ENCODE data around the gene SYT2.
"Not testable (repeated sequence)": the region's sequence is repeated elsewhere in the genome, so short reads cannot be mapped to it uniquely, and the experiment has no call there.

The SYT2 gene

DNA sequence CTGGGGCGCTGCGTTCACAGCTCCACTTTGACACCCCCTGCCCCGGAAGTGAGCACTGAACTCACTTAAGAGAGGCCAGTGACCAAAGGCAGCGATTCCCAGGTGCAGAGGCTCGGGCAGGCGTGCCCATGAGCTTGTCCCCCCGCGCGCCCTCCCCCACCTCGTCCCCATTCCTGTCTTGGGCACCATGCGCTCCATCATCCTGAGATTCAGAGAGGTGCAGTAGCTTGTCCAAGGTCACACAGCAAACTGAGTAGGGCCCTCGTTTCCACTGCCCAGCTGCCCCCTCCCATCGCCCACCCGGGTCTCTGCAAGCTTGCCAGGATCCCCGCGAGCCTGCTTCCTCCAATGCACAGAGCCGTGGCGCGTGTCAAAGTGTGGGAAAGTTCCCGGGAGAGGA lies 68.0 kb downstream of the SYT2 start:
- DNase-seq: no peak

DNA sequence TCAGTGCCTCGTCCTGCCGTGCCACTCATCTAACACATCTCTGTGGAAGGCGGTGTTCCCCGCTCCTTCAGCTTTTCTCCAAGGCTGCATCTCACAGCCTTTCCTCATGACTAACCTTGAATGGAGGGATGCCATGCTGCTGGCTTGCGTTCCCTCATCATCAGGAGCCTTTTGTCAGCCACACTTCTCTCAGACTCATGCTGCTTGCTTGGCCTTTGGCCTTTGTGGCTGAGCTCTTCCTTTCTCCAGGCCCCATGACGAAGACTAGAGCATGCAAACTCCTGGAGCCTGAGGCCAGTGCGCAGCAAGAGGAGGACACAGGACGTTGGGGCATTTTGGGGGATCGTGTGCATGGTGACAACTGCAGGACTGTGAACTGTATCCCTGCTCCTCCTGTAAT lies 70.8 kb downstream of the SYT2 start:
- DNase-seq: no peak

DNA sequence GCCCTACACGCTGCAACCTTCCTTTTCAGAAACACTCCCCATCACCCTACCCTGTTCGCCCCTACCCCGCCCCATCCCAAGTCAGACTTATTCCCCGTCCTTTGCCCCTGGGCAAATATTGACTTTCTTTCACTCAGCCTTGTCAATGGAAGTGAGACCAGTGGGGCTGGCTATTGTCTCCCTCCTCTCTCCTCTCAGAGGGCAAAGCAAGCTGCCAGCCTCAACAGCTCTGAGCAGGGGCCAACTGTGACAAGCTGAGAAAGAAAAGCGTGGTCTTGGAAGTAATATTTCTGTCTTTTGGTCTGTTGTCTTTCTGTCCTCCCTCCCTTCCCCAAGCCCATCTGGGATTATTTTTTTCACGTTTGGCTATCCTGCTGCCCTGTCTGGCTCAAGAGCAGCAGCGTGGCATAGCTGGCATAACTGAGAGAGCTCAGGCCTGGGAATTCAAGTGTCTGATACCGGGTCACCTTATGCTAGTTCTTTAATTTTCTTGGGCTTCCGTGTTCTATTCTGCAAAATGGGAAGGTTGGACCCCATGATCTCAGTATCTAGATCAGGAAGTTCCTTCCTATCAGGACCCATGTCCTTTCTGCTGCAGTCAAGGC lies 71.5 kb downstream of the SYT2 start:
- not testable (repeated sequence) for DNase-seq

DNA sequence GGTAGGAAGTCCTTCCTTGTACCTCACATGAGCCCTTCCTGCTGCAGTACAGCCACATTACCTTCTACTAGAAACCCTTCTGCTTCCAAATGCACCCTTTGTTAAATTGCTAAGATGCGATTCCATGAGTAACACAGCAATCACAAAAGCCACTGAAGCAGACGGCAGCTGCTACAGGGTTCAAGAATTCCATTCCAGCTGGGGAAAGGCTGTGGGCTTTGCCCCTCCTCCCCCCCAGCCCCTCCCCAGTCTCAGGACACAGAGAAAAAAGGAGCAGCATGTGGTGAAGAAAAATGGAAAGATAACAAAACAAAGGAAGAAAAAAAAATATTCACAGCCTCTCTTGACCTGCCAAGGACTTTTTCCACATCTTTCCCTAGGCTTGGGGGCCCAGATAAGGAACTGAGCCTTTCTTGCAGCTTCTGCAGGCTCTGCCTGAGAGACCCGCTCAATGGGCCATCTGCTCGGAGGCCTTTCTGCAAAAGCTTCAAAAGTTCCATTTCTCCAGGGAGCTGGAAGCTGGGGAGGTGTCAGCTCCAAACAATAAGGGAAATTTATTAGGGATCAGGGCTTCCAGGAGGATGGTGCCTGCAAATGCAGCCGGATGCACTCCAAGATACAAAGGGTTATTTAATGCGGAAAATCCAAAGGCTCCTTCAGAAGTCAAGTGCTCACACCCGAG lies 72.1 kb downstream of the SYT2 start:
- DNase-seq: no peak

DNA sequence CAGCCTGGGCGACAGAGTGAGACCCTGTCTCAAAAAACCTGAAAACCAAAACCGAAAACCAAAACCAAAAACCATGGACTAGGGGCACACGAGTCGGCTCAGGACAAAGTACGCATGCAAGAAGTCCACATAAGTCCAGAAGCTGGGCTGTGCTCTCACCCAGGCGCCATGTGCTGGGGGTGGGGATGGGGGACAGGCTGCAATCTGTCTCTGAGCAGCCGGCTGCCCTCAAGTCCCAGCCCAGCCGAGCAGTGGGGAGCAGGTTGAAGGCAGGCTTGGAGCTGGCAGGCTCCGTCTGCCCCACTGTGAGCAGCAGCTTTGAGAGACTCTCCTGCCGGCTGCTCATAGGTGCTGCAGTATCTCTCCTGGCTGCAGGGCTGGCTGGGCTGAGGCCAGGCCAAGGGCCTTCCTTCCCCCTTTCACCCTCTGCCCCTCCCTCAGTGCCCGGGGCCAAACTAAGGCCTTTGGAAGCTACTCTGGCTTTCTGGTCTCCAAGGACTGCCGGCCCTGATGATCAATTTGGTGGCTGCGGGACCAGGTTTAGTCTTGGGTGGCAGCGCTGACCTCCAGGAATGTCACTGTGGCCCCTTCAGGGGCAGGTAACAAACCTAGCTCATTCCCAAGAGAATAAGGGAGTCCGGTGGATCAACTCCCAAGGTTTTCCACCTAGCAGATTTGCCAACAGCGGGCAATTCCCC lies 72.8 kb downstream of the SYT2 start:
- DNase-seq: not testable (repeated sequence)

DNA sequence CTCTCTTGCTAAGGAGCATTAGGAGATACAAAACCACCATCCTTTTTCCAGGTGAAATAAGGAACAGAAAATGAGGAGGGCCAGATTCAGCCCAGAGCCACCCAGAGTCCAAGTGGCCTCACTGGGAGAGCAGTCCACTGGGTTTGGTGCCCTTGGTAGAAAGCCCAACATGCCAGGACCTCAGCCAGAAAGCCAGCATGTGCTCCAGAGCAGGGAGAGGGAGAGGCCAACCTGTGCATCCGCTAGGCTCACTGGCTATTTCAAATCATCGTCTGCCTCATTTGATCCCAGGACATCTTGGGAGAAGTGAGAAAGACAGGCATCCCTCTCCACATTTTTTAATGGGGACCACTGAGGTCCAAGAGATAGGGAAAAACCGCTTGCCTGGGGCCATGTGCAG lies 74.1 kb downstream of the SYT2 start:
- DNase-seq: not testable (repeated sequence)

DNA sequence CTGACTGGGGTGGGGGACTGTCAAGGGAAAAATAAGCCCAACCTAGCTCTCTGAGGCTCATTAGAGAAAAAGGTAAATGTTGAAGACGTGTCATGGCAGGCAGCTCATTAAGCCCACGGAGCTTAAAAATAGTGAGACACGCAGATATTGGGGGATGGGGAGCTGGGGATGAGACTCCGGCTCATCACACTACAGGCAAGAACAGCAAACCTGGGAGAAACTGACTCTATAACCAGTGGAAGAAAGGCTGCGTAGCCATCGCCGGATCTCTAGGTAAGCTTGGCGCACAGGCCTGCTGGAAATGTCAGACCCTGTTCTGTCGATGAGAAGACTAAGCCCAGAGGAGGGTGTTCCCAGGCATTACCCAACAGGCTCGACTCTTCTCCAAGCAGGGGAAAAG lies 78.0 kb downstream of the SYT2 start:
- no peak for DNase-seq

DNA sequence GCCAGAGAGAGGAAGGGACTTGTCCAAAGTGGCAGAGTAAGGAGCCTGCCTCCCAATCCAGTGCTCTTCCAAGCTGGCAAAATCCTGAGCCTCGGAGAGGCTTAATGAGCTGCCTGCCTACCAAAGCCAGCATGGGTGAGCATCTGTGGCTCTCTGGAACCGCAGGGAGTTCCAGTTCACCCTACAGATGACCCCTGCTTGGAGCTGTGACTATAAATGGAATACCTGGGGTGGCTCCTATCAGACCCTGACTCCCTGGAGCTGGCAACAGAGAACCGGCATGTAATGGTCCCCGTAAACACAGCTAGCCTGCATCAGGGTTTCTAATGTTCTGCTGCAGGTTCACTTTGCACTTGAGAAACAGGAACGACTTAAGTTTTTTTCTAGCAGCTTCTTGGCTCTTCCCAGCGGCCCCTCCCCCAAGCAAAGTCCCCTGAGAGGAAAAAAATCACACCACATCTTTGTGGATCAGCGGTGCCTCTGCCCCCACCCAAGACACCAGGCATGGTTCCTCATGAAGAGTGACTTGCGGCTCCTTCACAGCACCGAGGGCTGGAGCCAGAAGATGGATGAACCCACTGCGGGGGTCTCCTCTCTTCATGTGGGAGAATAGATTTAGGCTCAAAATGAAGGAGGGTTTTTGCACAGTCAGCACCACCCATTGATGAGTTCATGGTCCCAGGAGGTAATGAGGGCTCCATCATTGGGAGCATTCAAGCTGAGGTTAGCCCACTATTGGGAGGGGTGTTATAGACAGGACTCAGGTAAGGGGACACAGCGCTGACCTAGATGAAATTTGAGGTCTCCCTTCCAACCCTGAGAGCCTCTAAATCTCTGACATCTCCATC lies 79.0 kb downstream of the SYT2 start:
- DNase-seq: no peak

DNA sequence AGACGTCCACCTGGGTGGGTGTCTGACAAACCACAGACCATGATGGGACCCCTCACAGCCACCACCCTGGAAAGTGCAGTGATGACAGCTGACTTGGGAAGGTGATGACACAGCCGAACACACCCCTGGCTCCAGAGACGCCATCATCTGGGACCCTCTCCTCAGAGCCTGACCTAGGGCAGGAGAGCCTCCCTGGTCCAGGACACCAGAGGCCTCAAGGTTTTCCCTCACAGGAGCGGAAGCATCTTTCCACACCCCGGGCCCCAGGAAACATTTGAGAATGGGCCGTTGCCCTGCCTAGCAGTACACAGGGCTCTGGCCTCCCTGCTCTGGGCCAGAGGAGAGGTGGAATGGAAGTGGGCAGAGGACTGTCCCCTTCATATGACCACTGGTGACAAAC lies 79.7 kb downstream of the SYT2 start:
- DNase-seq: no peak

DNA sequence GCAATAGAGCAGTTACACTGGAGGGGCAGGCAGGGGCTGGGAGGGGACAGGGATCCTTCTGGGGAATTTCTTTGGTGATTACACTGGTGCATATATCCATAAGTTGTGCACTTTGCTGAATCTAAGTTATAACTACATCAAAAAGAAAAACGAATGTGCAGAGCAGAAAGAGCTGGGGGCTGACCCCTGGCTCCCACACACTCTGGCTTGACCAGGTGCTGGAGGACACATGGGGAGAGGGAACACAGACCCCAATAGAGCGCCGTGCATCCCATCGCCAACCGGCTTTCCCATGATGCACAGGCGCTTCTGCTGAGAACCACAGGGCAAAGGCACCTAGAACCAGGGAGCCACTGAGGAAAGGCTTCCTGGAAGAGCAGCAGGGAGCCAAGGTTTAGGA lies 80.2 kb downstream of the SYT2 start:
- not testable (repeated sequence) for DNase-seq

DNA sequence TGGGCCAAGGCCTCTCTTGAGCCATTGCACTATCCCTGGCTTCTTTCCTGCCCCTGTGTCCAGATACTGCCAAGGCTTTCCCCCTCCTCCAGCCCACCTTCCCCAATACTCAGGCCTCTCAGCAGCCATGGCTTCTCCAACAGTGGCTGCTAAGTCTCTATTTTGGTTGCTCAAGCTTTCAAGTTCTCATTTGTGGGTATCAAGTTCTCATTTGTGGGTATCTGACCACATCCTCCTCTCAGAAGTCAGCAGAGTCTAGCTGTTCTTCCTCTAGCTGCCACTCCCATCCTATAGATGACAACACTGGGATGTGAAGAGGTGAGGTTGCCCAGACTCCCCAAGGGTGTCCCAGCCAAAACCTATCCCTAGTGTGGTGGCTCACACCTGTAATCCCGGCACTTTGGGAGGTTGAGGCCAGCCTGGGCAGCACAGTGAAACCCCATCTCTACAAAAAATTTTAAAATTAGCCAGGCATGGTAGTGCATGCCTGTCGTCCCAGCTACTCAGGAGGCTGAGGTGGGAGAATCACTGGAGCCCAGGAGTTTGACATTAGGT lies 80.9 kb downstream of the SYT2 start:
- DNase-seq: not testable (repeated sequence)

DNA sequence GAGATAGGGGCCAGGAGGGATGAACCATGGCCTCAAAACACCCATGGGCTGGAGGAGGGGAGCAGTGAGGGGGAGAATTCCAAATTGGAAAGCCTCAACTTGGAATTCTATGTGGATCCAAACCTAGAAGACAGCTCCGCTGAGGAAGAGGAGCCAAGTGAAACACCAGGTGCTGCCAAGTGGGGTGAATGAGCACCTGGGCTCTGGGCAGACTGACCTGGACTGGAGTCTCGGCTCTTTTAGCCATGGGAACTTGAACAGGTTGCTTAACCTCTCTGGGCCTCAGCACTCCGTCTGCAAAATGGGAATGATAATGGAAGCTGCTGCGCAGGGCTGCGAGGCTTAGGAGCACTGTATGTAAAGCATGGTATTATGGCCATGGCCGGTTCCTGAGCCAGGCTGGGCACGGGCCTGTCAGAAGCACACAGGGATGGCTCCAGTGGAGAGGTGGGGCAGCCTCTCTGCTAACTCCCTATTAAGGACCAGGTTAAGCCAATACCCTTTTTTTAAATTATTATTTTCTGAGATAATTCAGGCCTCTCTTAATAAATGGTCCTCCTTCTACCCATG lies 81.5 kb downstream of the SYT2 start:
- DNase-seq: no peak

DNA sequence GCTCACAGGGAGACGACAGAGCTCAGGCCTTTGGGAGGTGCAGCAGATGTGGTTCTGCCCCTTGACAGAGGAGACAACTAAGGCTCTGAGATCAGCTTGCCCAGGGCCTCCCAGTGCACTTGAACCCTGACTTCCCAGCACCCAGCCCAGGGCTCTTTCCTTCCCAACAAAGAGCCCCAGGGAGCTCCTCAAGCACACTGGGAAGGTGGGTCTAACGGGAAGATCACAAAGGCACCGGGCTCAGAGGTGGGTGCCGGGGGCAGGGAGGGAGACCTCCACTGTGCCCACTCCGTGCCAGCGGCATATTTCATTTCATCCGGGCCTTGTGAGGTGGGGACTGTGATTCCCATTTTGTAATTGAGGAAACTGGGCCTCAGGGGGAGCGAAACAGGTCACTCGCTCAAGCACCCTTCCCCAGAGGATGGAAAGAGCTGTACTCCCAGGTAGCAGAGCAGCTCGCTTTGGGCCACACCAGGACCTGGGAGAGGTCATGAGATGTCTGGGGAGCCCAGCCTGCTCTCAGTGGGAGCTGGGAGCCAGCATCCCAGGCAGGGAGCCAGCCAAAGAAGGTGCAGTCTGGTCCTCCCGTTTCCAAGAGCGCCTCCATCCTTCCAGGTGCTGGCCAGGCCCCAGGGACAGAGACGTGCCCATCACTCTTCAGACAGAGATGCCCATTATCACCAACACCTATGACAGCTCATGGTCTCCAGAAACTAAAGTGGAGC lies 82.3 kb downstream of the SYT2 start:
- no peak for DNase-seq

DNA sequence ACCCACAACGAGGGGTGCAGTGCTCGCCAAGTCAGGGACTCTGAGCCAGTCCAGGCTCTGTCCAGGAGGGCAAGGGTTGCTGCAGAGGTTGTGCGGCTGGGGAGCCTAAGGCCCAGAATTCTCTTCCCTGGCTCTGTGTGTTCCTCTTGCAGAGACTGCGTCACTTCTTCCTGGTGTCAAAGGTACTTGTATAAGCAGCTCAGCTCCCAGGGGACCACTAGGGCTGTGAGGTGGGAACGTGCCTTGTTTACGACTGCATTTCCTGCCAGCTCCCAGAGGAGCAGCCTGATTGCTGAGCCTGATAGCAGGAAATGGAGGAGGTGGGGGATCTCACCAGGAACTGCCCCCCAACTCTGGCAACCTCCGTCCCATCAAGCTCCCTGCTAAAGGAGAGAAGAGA lies 83.2 kb downstream of the SYT2 start:
- not testable (repeated sequence) for DNase-seq

DNA sequence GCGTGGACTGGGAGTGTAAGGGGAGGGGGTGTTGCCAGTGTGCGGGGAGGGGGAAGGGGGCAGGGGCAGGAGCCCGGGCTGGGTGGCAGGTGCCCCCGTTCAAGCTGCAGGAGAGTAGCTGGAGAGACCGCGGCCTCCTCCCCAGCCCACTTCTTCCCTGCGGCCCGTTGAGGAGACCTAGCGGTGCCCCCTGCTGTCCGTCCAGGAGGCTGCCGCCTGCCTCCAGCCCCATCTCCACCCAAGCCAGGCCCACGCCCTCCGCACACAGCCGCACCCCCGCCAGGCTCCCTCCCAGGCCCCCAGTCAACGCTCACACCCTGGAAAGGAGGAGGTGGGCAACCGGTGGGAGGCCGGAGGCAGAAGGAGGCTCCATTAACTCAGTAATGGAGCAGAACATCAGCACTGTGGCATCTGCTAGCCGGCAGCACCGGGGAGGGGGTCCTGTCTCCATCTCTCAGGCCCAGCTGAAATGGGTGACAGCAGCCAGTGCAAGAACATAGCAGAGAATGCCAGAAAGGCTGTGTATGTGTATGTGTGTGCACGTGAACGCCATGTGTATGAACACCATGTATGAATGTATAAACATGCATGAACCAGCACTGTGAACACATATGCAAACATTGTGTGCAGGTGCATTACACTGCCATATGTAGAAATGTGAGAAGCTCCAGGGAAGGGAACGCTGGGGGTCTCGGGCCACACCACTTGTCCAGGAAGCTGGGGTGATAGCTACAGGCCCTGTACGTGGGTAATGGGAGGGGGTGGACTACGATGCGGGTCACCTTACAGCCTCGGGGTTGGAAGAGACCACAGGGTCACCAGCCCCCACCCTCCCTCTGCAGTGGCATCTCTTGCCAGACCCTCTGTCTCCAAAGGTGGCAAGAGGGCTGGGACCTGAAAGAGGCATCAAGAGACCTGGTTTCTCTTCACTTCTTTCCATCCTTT lies 84.6 kb downstream of the SYT2 start:
- DNase-seq: peak; percentile 4

DNA sequence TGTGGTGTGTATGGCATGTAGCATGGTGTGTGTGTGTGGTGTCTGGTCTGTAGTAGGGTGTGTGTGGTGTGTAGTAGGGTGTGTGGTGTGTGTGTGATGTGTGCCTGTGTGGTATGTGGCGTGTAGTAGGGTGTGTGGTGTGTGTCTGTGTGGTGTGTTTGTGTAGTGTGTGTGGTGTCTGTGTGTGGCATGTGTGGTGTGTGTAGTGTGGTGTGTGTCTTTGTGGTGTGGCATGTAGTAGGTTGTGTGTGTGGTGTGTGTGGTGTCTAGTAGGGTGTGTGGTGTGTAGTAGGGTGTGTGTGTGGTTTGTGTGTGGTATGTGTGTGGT lies 85.5 kb downstream of the SYT2 start:
- DNase-seq: no peak

DNA sequence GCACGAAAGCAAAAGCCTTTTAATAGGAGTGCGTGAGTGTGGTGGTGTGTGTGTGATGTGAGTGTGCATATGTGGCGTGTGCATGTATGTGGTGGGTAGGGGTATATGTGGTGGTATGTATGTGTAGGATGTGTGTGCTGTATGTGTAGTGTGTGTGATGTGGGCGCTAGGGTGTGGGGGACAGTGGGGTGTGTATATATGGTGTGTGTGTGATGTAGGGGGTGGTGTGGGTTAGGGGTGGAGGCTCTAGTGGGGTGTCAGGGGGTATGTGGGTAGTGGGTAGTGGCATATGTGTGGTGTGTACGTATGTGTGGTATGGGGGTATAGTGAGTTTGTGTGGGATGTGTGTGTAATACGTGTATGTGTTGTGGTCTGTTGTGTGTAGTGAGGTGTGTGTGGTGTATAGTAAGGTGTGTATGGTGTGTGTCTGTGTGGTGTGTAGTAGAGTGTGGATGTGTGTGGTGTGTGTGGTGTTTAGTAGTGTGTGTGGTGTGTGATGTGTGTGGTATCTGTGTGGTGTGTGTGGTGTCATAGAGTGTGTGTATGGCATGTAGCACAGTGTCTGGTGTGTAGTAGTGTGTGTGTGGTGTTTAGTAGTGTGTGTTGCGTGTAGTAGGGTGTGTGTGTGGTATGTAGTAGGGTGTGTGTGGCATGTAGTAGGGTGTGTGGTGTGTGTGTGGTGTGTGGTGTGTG lies 86.0 kb downstream of the SYT2 start:
- DNase-seq: no peak

DNA sequence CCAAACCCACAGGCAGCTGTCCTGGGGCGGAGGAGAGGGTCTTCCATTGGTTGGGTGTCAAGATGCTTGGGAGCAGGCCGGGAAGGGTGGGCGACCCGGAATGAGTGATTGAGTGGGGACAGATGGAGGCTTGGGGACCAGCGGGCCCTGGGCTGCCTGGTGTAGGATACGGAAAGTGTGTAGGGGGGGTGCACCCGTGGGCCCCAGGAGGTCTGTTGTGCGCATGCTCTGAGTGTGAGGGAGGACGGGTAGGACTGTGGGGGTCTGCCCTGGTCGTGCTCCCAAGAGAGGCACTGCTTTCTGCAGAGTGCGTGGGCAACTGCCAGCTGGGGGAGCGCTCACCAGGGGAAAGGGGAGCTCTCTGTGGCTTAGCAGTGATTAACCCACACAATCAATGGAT lies 86.8 kb downstream of the SYT2 start:
- not testable (repeated sequence) for DNase-seq

DNA sequence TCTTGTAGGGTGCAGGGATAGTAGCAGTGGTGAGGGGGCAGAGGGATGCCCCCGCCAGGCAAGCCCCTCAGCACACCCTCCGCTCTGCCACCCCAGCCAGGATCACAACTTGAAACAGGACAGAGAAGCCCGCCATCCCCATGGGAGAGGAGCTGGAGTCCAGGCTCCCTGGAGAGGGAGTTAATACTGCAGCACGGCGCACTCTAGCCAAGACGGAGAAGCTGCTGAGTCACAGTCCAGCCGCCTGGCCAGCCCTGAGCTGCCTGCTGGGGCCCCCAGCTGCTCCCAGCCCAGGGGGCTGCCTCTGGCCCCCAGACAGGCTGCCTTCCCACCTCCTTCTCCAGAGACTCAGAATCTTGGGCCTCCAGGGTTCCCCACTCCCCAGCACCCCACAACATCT lies 87.2 kb downstream of the SYT2 start:
- DNase-seq: no peak

DNA sequence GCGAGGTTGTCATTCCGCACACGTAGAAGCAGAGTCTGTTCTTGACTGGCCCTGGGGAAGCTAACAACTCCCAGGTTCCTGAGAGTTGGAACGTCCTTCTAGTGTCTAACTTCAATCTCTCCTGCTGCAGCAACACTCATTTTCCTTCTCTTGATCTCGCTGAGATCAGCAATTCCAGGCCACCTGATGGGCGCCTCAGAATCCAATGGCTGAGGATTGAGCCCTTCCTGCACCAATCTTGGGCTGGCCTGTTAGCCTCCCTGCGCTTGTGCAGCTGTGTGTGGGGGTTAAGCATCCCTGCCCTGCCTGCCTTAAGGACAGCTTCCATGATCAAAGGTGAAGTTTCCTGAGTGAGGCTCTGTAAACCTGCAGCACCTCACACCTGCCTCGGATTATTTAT lies 87.9 kb downstream of the SYT2 start:
- DNase-seq: no peak
